GM19468 (cell line): Measurements from ENCODE around the gene FAF2.
"Not testable (repeated sequence)": the region's sequence is repeated elsewhere in the genome, so short reads cannot be mapped to it uniquely, and the experiment has no call there.

Experiments used
- ATAC-seq: cut with Tn5 transposase; IDR thresholded peaks from one replicate; pipeline ENCODE4 v1.9.1; 2021; ENCODE audit warnings: mild to moderate bottlenecking, moderate library complexity, moderate number of reproducible peaks; ENCODE audit not compliant: unreplicated experiment; ENCODE audit errors: extremely low read depth

The FAF2 gene

GRCh38 chr5:176446884-176447590, 1.1 kb upstream of the FAF2 start:
- ATAC-seq: no peak

DNA sequence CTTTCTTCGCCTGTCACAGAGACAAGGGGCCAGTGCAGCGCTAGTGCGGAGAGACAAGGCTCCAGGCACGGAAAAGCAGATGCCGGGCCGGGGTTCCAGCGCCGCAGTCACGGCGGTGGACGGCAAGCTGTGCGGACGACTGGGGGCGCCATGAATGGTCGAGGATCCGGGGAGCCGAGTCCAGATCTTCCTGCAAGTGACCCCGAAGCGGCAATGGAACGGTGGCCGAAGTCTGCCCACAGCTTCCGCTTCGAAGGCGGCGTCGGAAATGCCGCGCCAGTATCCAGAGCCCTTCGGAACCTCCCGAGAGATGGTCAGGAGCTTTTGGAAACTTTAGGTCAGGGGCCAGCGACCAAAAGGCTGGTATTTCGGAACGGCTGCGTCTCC, 601 bp upstream of the FAF2 start:
- no peak for ATAC-seq

GRCh38 chr5:176450077-176450476, 1.9 kb downstream of the FAF2 start:
- no peak for ATAC-seq

DNA sequence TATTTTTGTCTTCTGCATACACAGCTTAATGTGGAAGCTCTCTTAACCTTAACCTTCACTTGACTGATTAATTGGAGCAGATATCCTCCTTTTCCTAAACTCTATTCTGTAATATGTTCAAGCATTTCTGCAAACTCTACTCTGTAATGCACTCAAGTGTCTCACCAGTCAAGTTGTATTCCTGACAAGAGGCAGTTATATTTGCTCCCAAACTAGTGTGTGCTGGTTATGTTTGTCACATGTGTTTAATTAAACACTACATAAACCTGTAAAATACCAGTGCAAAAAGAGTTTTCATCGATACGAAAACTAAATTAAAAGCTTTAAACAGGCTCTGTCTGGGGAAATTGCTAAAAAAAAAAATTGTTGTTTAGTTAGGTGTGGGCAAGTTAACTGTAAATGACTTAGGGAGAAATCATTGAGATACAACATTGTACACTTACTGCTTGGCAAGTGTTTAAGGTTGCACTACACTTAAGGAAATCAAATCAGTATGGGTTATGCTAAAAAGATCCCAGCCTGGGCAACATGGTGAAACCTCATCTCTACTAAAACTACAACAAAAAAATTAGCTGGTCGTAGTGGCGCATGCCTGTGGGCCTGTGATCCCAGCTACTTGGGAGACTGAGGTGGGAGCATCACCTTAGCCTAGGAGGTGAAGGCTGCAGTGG, 6.7 kb downstream of the FAF2 start:
- ATAC-seq: no peak

DNA sequence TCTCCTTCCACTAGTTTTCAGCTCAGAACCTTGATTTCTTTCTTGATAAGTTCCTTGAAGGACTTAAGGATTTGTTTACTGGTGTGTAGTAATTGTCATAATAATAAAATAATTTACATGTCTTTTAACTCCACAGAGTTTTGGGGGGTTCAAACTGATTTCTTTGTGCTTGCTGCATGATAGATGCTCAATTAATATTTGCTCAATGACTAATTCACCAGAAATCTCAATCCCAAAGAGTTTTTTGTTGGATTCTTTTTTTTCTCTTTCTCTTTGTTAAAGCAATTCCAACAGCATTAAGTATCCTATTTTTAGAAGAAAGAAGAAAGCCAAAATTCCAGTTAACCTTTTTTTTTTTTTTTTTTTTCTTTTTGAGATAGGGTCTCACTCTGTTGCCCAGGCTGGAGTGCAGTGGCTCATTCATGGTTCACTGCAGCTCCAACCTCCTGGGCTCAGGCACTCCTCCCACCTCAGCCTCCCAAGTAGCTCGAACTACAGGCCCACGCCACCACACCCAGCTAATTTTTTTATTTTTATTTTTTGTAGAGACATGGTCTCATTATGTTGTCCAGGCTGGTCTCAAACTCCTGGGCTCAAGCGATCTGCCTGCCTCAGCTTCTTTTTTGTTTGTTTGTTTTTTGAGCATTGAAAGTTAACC, 10.8 kb downstream of the FAF2 start:
- no peak for ATAC-seq

DNA sequence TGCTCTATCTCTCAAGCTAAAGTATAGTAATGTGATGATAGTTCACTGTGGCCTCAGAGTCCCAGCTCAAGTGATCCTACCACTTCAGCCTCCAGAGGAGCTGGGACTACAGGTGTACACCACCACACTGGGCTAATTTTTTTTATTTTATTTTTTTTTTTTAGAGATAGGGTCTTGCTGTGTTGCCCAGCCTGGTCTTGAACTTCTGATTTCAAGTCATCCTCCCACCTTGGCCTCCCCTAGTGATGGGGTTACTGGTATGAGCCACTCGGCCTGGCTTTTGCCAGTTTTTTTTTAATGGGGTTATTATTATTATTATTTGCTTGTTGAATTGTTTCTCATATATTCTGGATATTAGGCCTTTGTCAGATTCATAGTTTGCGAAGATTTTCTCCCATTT, 13.2 kb downstream of the FAF2 start:
- no peak for ATAC-seq

DNA sequence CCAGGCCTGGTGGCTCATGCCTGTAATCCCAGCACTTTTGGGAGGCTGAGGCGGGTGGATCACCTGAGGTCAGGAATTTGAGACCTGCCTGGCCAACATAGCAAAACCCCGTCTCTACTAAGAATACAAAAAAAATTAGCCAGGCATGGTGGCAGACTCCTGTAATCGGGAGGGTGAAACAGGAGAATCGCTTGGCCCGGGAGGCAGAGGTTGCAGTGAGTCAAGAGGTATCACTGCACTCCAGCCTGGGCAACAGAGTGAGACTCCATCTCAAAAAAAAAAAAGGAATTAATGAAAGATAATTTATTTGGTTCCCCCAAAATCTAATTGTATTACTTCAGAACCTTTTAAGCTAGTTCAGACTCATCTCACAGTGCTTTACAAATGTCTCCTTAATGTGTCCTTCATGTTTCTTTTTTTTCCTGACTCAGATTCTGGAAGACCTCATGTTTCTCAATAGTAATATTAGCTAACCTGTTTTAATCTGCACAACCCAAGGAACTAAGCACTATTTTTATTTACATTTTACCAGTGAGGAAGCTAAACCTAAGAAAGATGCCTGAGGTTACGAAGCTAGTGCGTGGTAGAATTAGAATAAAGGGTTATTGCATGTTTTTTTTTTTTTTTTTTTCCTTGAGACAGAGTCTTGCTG, 15.1 kb downstream of the FAF2 start:
- no peak for ATAC-seq

DNA sequence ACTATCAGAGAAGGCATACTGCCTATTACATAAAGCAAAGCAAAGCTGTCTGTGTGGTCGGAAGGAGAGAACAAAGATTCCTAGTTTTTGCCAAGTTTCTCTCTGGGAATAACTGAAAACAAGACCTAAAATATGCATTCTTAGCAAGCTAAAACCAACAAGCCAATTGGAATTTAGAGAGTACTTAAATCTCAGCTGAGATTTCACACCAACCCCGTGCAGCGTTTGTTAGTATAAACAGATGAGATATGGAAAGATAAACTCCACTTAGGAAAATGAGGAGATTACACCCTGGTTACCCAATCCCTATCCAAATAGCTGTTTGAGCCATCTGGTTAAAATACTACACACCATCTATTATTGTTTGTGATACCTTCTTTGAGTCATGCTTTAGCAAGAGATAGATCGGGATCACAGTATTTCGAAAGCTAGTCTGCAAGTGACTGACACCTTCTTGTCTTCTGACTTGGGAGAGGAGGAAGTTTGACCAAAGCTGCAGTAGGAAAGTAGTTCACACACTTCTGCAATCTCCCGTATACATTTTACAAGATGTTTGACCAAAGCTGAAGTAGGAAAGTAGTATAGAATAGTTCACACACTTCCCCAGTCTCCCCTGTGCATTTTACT, 18.2 kb downstream of the FAF2 start:
- ATAC-seq: no peak

DNA sequence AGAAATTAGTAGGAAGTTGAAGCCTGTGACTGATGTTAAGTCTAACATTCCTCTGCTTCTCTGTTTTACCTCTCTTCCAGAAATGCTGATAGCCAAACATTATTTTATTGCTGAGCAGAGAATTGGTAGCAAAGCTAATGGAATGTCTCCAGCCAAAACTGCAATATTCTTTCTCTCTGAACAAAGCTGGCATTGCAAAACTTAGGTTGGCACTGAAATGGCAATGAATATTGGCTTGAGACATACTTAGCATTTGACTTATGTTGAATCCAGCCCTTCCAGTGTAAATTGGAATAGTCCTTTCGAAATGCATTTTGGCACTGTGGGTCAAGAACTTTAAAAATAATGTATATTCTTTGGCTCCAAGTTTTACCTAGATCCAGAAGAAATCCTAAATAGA, 21.1 kb downstream of the FAF2 start:
- ATAC-seq: no peak

GRCh38 chr5:176470539-176470938, 22.4 kb downstream of the FAF2 start:
- no peak for ATAC-seq

- no peak for ATAC-seq
These were observed 22.9 kb downstream of the FAF2 start for GRCh38 chr5:176471098-176471497.

GRCh38 chr5:176473335-176474006, 25.3 kb downstream of the FAF2 start:
- ATAC-seq: no peak

- ATAC-seq: no peak
These were observed 26.3 kb downstream of the FAF2 start for GRCh38 chr5:176474476-176474875.

GRCh38 chr5:176481711-176482110, 33.5 kb downstream of the FAF2 start:
- ATAC-seq: no peak

- ATAC-seq: no peak
These were observed 37.0 kb downstream of the FAF2 start for GRCh38 chr5:176485176-176485575.

- ATAC-seq: no peak
These were observed 38.1 kb downstream of the FAF2 start for GRCh38 chr5:176486189-176486757.

DNA sequence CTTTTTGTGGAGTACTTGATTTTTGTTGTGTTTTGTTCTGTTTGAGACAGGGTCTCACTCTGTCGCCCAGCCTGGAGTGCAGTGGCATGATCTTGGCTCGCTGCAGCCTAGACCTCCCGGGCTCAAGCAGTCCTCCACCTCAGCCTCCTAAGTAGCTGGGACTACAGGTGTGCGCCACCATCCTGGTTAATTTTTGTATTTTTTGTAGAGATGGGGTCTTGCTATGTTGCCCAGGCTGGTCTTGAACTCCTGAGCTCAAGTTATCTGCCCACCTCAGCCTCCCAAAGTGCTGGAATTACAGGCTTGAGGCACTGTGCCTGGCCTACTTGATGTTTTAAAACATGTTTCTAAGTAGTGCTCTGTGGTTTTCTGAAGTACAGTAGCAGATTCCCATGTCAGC, 39.0 kb downstream of the FAF2 start:
- ATAC-seq: not testable (repeated sequence)

- ATAC-seq: no peak
These were observed 40.9 kb downstream of the FAF2 start for GRCh38 chr5:176489077-176489476.

DNA sequence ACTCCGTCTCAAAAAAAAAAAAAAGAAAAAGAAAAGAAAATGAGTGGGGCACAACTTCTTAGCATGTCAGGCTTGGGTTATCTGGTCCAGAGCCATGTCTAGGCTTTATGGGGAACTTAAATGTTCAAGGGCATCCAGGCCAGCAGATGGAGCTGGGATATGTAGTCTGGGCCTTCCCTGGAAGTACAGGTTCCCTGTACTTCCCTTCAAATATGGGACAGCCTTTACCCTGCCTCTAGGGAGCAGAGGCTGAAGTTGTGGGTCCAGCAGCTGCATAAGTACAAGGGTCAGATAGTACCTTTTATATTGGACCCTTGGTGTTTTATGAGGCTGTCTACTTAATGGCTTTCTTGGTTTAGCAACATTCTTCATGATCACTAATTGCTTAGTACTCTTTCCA, 42.1 kb downstream of the FAF2 start:
- no peak for ATAC-seq

- no peak for ATAC-seq
These were observed 42.9 kb downstream of the FAF2 start for GRCh38 chr5:176491101-176491502.
